ENCODE measurements around the gene GABBR2.

GRCh38 chr9:98719055-98719454 is 10.3 kb upstream of the GABBR2 start:
- TF ChIP-seq CTCF (IDR thresholded peaks at IDR 0.05) = no peak
- no peak for TF ChIP-seq POLR2A (IDR thresholded peaks at IDR 0.05)

Data from adrenal gland (tissue), 5 donors.